GM18951 (cell line): Measurements from ENCODE around the gene NAT16.

ENCODE experiments used
- POLR2A ChIP-seq: IDR thresholded peaks from 4 replicates; pipeline ENCODE4 v1.6.1; 2011; ENCODE audit warnings: mild to moderate bottlenecking; ENCODE audit not compliant: insufficient read length, insufficient read depth; ENCODE audit errors: extremely low read depth
- in situ Hi-C: fragments of 300-500 bp; cut with MboI; formaldehyde crosslinking; loops from one replicate; pipeline ENCODE4 v1.12.0; 2022; ENCODE audit warnings: low sequenced_read_pairs, mixed read lengths, inconsistent platforms; ENCODE audit not compliant: unreplicated experiment

Gene NAT16

DNA sequence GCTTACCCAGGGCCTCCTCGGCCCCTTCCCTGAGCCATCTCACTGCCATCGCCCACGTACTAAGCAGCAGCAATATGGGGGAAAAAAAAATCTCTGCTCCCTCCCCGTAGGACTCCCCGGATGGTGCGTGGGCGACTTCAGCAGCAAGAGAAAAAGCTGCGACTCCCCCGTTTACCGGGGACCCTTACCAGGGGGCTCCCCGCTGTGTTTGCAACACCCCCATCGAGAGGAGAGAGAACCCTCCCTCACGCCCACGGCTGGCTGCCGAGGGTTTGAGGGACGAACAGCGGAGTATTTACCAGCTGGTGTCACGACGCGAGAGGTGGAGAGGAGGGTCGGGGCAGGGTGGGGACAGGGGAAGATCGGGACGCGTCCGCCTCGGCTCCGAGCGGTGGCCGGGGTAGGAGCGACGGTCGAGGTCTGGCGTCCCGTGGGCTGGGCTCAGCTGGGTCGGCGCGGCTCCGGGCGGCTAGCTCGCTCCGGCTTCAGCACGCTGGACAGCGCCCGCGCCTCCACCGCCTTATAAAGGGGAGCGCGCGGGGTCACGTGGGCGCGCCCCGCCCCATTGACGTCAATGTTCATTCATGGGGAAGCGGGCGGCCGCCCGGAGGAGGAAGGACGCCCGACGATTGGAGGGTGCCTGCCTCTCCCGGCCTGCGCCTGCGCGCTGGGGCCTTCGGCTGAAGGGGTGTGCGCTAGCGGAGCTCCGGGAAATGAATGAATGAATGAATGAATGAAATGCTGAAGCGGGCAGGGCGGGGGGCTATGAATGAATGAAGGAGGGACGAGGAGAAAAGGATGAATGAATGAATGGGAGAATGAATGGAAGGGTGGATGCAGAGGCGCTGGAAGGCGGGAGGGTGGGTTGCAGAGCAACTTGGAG, 14.8 kb downstream of the NAT16 start, which contains the start of gene VGF:
Gene VGF, minus strand, starts transcription at position 495 of the 883 bp plus-strand sequence. CDS start 726 bp downstream, outside the sequence.
- in situ Hi-C loops, result no loop called here
- TF ChIP-seq POLR2A, result no peak

DNA sequence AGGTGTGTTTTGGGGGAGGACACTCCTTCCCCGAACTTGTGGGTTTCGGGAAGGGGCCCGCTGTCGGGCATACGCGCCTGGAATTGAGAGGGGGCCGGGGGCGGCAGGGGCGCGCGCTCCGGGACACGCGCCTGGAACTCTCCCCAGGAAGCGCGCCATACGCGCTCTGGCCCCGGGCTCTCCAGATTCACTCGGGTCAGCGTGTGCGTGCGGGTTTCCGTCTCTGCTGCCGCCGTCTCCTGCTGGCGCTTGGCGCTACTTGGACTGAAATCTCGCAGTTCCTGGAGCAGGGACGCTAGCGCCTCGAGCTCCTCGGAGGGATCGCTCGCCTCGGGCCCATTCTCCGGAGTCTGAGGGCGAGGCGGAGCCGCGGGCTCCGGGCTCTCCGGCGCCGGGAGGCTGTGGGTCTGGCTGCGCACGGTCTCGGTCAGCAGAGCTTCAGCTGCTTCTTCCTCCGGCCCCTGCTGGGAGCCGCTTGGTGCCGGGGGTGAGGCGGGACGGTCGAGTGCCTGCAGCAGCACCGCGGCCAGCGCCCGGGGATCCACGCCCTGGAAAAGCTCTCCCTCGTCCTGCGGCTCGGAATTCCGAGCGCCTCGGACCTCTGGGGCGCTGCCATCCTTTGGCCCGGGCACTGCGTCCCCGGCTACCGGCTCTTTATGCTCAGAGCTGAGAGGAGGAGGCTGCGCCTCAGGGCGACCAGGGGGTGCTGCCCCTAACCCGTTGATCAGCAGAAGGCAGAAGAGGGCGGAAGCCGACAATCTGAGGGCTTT, 15.8 kb downstream of the NAT16 start:
- in situ Hi-C loops, result no loop called here
- TF ChIP-seq POLR2A, result no peak

- TF ChIP-seq POLR2A, result no peak
- in situ Hi-C loops, result no loop called here
Measured at GRCh38 chr7:101163279-101164070, 16.6 kb downstream of the NAT16 start.

DNA sequence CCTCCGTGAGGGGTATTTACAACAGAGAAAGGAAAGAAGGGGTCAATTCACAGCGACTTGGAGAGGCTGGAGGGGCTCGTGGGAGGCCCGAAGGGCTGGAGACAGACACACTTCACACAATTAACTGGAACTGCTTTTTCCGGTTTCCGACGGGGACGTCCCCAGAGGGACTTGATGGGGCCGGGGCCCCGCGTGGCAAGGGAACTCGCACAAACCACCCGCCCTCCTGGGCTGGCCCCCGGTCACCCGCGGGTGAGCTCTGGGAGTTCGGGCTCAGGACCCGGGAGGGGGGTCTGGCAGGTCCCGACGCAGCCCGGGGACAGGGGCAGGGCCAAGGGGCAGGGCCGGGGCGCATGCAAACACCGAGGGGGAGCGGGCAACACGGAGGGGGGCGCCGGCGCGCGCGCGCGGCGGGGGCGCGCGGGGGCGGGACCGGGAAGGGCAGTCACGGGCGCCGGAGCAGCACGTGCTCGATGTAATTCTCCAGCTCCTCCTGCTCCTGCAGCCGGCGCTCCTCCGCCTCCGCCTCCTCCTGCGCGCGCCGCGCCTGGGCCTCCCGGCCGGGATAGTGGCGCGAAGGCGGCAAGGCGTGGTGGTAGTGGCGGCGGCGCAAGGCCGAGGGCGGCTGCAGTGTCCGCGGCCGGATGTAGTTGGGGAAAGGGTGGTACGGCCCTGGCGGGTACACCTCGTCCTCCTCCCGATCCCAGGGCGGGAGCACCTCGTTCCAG, 17.4 kb downstream of the NAT16 start:
- in situ Hi-C loops, result no loop called here
- TF ChIP-seq POLR2A, result peak; percentile 28

DNA sequence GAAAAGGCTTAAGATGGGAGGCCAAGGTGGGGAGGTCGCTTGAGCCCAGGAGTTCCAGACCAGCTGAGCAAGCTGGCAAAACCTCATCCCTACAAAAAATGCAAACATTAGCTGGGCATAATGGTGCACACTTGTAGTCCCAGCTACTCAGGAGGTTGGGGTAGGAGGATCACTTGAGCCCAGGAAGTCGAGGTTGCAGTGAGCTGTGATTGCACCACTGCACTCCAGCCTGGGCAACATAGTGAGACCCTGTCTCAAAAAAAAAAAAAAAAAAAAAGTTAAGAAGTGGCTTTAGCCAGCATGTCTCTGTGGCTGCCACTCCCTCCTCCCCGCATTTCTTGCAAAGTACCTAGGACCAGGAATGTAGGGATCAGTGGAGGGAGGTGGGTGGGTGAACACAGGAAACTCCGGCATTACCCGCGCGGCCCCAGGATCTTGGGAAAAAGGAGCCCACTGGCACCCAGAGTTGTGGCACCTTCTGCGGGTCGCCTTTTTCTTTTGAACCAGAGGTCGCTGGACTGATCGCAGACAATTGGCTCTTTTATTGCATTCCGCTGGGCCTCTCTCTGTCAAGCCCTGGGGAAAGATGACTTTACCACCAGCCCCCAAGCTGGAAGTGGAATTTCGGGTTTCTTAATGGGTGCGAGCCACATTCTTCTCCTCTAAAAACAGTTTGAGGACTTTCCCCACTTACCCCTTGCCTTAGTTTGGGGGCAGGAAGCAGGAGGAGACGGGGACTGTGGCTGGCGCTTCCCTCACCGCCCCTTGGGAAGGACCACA, 18.2 kb downstream of the NAT16 start:
- TF ChIP-seq POLR2A, result no peak
- in situ Hi-C loops, result no loop called here

DNA sequence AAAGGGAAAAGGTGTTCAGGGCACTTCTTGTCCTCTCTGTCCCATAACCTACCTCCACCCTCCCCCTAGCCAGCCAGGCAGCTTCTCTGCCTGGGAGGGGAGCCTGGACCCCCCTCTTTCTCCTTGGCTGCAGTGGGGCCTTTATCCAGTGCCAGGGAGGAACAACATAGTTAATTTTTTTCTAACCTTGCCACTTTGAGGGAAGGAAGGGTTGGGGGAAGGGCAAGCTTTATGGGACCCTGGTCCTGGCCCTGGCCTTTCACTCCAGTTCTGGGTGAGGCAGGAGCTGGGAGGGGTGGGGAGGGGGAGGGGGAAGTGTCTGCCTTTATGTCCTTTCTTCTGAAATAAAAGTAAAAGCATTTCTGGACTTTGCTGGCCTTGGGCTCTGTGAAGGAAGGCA, 19.2 kb downstream of the NAT16 start:
- in situ Hi-C loops, result no loop called here

GRCh38 chr7:101159696-101160674, 20.1 kb downstream of the NAT16 start:
- TF ChIP-seq POLR2A, result no peak
- in situ Hi-C loops, result no loop called here

More for the DNA sequence above, 19.2 kb downstream of the NAT16 start:
- no peak for TF ChIP-seq POLR2A

DNA sequence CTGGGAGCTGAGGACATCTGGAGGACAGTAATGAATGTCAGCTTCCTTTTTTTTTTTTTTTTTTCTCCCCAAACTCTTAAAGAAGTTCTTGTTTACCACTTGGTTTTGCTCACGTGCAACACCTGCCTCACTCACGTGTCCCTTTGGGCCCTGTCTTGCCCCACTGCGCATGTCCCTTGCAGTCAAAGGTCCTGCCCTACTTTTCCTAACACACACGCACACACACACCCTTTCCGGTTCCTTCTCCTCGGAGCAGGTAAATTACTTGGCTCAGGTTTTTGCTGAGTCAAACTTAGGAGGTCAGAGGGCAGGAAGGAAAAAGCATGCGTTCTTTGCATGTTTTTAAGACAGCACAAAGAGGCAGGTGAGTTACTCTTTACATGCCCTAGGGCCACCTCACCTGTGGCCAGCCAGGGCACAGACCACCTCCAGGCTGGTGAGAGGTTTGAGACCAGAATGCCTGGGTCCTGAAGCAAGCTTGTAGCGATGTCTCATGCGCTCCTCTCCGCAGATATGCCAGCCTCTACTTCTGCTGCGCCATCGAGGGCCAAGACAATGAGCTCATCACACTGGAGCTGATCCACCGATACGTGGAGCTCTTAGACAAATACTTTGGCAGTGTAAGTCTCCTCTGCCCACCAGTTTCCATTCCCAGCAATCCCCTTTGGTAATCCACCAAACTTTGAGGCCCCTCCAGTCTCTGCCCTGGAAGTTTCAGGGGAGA, 23.1 kb downstream of the NAT16 start:
- in situ Hi-C loops, result no loop called here
- no peak for TF ChIP-seq POLR2A

GRCh38 chr7:101156277-101156676, 23.8 kb downstream of the NAT16 start:
- in situ Hi-C loops, result no loop called here
- no peak for TF ChIP-seq POLR2A

DNA sequence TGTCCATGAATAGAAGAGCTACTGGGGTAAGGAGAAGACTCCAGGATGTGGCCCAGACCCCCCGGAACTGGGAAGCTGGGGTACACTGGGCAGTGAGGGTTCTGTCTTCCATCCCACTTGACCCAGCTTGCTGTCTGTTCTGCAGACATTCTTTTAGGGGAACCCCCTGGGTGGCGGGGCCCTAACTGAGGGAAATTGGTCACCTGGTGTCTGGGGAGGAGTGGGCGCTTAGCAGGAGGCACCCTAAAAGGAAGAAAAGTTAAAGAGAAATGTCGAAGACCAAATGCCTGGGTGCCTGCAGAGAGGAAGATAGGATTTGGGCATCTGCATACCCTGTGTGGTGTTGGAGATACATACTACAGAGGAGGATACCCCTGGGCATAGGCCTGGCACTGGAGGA, 24.8 kb downstream of the NAT16 start:
- no peak for TF ChIP-seq POLR2A
- in situ Hi-C loops, result no loop called here

DNA sequence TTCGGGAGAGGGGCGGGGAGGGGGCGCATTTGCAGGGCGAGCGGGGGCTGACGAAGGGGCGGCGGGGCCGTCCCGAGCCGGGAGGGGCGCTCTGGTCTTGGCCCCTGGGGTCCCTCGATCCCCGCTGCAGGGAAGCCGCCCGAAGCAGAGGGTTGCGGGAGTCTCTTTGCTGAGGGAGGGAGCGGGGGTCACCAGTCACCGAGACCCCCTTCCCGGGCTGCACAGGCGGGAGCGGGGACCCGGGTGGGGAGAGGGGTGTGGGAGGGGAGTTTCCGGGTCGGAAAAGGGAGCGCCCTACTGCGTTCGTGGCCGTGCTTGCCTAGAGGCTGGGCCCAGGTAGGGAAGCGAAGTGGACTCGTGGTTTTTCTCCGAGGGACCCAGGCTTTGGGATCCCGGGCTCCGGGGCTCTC, 25.4 kb downstream of the NAT16 start:
- in situ Hi-C loops, result no loop called here
- TF ChIP-seq POLR2A, result no peak
